ENCODE measurements around the gene LMBR1L.
A peak's percentile ranks its signal among the peaks of the same experiment; 100 is the strongest.

Gene LMBR1L

GRCh38 chr12:49057888-49058287, 52.8 kb downstream of the LMBR1L start:
- Histone ChIP-seq H3K36me3 (ENCODE audit: control insufficient read depth, low read depth, low read length) (peaks cover 23% of the 10 kb centered on the region), H3K4me3 (ENCODE audit: low read length) (peak overlapping the region; percentile 85), H3K9ac (ENCODE audit: low read length) (no peak overlapping the region), H3K27me3 (ENCODE audit: control insufficient read depth, insufficient read depth, low read length) (no peaks in the 10 kb centered on the region), H3K4me1 (ENCODE audit: control insufficient read depth, low read depth, low read length) (peaks cover 34% of the 10 kb centered on the region), H3K27ac (ENCODE audit: low read length) (no peak overlapping the region), H3K9me3 (ENCODE audit: control insufficient read depth, low read depth, low read length) (no peaks in the 10 kb centered on the region)

- H3K36me3 ChIP-seq (ENCODE audit: control insufficient read depth, low read depth, low read length): peaks cover 40% of the 10 kb centered on the region
- H3K4me1 ChIP-seq (ENCODE audit: control insufficient read depth, low read depth, low read length): peaks cover 31% of the 10 kb centered on the region
- peak overlapping the region; percentile 85 for H3K4me3 ChIP-seq (ENCODE audit: low read length)
- H3K9ac ChIP-seq (ENCODE audit: low read length): no peak overlapping the region
- no peaks in the 10 kb centered on the region for H3K9me3 ChIP-seq (ENCODE audit: control insufficient read depth, low read depth, low read length)
- H3K27me3 ChIP-seq (ENCODE audit: control insufficient read depth, insufficient read depth, low read length): no peaks in the 10 kb centered on the region
- no peak overlapping the region for H3K27ac ChIP-seq (ENCODE audit: low read length)
These were observed 54.5 kb downstream of the LMBR1L start for GRCh38 chr12:49055978-49056754.

GRCh38 chr12:49055092-49055491, 55.6 kb downstream of the LMBR1L start:
- Histone ChIP-seq H3K9me3 (ENCODE audit: control insufficient read depth, low read depth, low read length) (no peaks in the 10 kb centered on the region), H3K9ac (ENCODE audit: low read length) (no peak overlapping the region), H3K4me3 (ENCODE audit: low read length) (no peak overlapping the region), H3K36me3 (ENCODE audit: control insufficient read depth, low read depth, low read length) (peaks cover 51% of the 10 kb centered on the region), H3K27ac (ENCODE audit: low read length) (no peak overlapping the region), H3K4me1 (ENCODE audit: control insufficient read depth, low read depth, low read length) (peaks cover 30% of the 10 kb centered on the region), H3K27me3 (ENCODE audit: control insufficient read depth, insufficient read depth, low read length) (no peaks in the 10 kb centered on the region)

- H3K4me3 ChIP-seq (ENCODE audit: low read length): no peak overlapping the region
- peaks cover 56% of the 10 kb centered on the region for H3K36me3 ChIP-seq (ENCODE audit: control insufficient read depth, low read depth, low read length)
- H3K9me3 ChIP-seq (ENCODE audit: control insufficient read depth, low read depth, low read length): no peaks in the 10 kb centered on the region
- no peak overlapping the region for H3K9ac ChIP-seq (ENCODE audit: low read length)
- peaks cover 30% of the 10 kb centered on the region for H3K4me1 ChIP-seq (ENCODE audit: control insufficient read depth, low read depth, low read length)
- H3K27ac ChIP-seq (ENCODE audit: low read length): no peak overlapping the region
- no peaks in the 10 kb centered on the region for H3K27me3 ChIP-seq (ENCODE audit: control insufficient read depth, insufficient read depth, low read length)
These were observed 56.1 kb downstream of the LMBR1L start for GRCh38 chr12:49054524-49054923.

- no peak overlapping the region for H3K4me3 ChIP-seq (ENCODE audit: low read length)
- H3K27me3 ChIP-seq (ENCODE audit: control insufficient read depth, insufficient read depth, low read length): no peaks in the 10 kb centered on the region
- no peaks in the 10 kb centered on the region for H3K9me3 ChIP-seq (ENCODE audit: control insufficient read depth, low read depth, low read length)
- H3K9ac ChIP-seq (ENCODE audit: low read length): no peak overlapping the region
- no peak overlapping the region for H3K27ac ChIP-seq (ENCODE audit: low read length)
- peaks cover 30% of the 10 kb centered on the region for H3K4me1 ChIP-seq (ENCODE audit: control insufficient read depth, low read depth, low read length)
- H3K36me3 ChIP-seq (ENCODE audit: control insufficient read depth, low read depth, low read length): peaks cover 61% of the 10 kb centered on the region
These were observed 56.6 kb downstream of the LMBR1L start for GRCh38 chr12:49054096-49054495.

- no peaks in the 10 kb centered on the region for H3K27me3 ChIP-seq (ENCODE audit: control insufficient read depth, insufficient read depth, low read length)
- peaks cover 21% of the 10 kb centered on the region for H3K4me1 ChIP-seq (ENCODE audit: control insufficient read depth, low read depth, low read length)
- no peak overlapping the region for H3K9ac ChIP-seq (ENCODE audit: low read length)
- H3K9me3 ChIP-seq (ENCODE audit: control insufficient read depth, low read depth, low read length): no peaks in the 10 kb centered on the region
- no peak overlapping the region for H3K27ac ChIP-seq (ENCODE audit: low read length)
- H3K36me3 ChIP-seq (ENCODE audit: control insufficient read depth, low read depth, low read length): peaks cover 75% of the 10 kb centered on the region
- H3K4me3 ChIP-seq (ENCODE audit: low read length): no peak overlapping the region
These were observed 58.0 kb downstream of the LMBR1L start for GRCh38 chr12:49052451-49053208.

- no peak overlapping the region for H3K9ac ChIP-seq (ENCODE audit: low read length)
- H3K9me3 ChIP-seq (ENCODE audit: control insufficient read depth, low read depth, low read length): no peaks in the 10 kb centered on the region
- H3K4me3 ChIP-seq (ENCODE audit: low read length): no peak overlapping the region
- H3K4me1 ChIP-seq (ENCODE audit: control insufficient read depth, low read depth, low read length): peaks cover 14% of the 10 kb centered on the region
- peaks cover 80% of the 10 kb centered on the region for H3K36me3 ChIP-seq (ENCODE audit: control insufficient read depth, low read depth, low read length)
- no peaks in the 10 kb centered on the region for H3K27me3 ChIP-seq (ENCODE audit: control insufficient read depth, insufficient read depth, low read length)
- H3K27ac ChIP-seq (ENCODE audit: low read length): no peak overlapping the region
These were observed 58.7 kb downstream of the LMBR1L start for GRCh38 chr12:49051777-49052438.

- H3K36me3 ChIP-seq (ENCODE audit: control insufficient read depth, low read depth, low read length): peaks cover 85% of the 10 kb centered on the region
- H3K9ac ChIP-seq (ENCODE audit: low read length): no peak overlapping the region
- no peak overlapping the region for H3K4me3 ChIP-seq (ENCODE audit: low read length)
- no peak overlapping the region for H3K27ac ChIP-seq (ENCODE audit: low read length)
- no peaks in the 10 kb centered on the region for H3K9me3 ChIP-seq (ENCODE audit: control insufficient read depth, low read depth, low read length)
- H3K27me3 ChIP-seq (ENCODE audit: control insufficient read depth, insufficient read depth, low read length): no peaks in the 10 kb centered on the region
- H3K4me1 ChIP-seq (ENCODE audit: control insufficient read depth, low read depth, low read length): peaks cover 8% of the 10 kb centered on the region
These were observed 59.3 kb downstream of the LMBR1L start for GRCh38 chr12:49051373-49051764.

GRCh38 chr12:49050507-49051372, 59.9 kb downstream of the LMBR1L start:
- no peak overlapping the region for H3K27ac ChIP-seq (ENCODE audit: low read length)
- peaks cover 91% of the 10 kb centered on the region for H3K36me3 ChIP-seq (ENCODE audit: control insufficient read depth, low read depth, low read length)
- peaks cover 2% of the 10 kb centered on the region for H3K4me1 ChIP-seq (ENCODE audit: control insufficient read depth, low read depth, low read length)
- H3K9ac ChIP-seq (ENCODE audit: low read length): no peak overlapping the region
- H3K4me3 ChIP-seq (ENCODE audit: low read length): no peak overlapping the region
- H3K9me3 ChIP-seq (ENCODE audit: control insufficient read depth, low read depth, low read length): no peaks in the 10 kb centered on the region
- no peaks in the 10 kb centered on the region for H3K27me3 ChIP-seq (ENCODE audit: control insufficient read depth, insufficient read depth, low read length)

- H3K4me1 ChIP-seq (ENCODE audit: control insufficient read depth, low read depth, low read length): no peaks in the 10 kb centered on the region
- H3K9me3 ChIP-seq (ENCODE audit: control insufficient read depth, low read depth, low read length): no peaks in the 10 kb centered on the region
- H3K9ac ChIP-seq (ENCODE audit: low read length): no peak overlapping the region
- H3K4me3 ChIP-seq (ENCODE audit: low read length): no peak overlapping the region
- peaks cover 96% of the 10 kb centered on the region for H3K36me3 ChIP-seq (ENCODE audit: control insufficient read depth, low read depth, low read length)
- no peak overlapping the region for H3K27ac ChIP-seq (ENCODE audit: low read length)
- H3K27me3 ChIP-seq (ENCODE audit: control insufficient read depth, insufficient read depth, low read length): no peaks in the 10 kb centered on the region
These were observed 61.0 kb downstream of the LMBR1L start for GRCh38 chr12:49049566-49050224.

Data from iPS-18a (cell line).